WERI-Rb-1 (cell line): ENCODE measurements around the gene NARS2.

Experiments
- DNase-seq: peaks from one replicate; pipeline ENCODE4 v3.0.0-alpha.2; 2020
- H3K27ac ChIP-seq: fragments of 250-450 bp; sonication (Bioruptor Pico); 2 replicates; pipeline ENCODE4 v1.5.1; 2020; ENCODE audit warnings: mild to moderate bottlenecking, moderate library complexity
- H3K27me3 ChIP-seq: fragments of 250-450 bp; sonication (Bioruptor Pico); 2 replicates; pipeline ENCODE4 v1.5.1; 2021; ENCODE audit warnings: mild to moderate bottlenecking, low read depth, moderate library complexity; ENCODE audit not compliant: insufficient read depth, severe bottlenecking
- H3K36me3 ChIP-seq: fragments of 250-450 bp; sonication (Bioruptor Pico); 2 replicates; pipeline ENCODE4 v1.5.1; 2020; ENCODE audit warnings: mild to moderate bottlenecking, moderate library complexity
- H3K4me3 ChIP-seq: 2 replicates; pipeline ENCODE4 v1.5.1; 2011; ENCODE audit warnings: low read depth, mild to moderate bottlenecking, control low read depth, low read length
- H3K9me3 ChIP-seq: fragments of 250-450 bp; sonication (Bioruptor Pico); 2 replicates; pipeline ENCODE4 v1.5.1; 2021; ENCODE audit warnings: mild to moderate bottlenecking, moderate library complexity; ENCODE audit not compliant: severe bottlenecking
- TF ChIP-seq, protein P1 (sequence below): IDR thresholded peaks from 2 replicates; pipeline ENCODE4 v1.5.1; 2011; ENCODE audit warnings: low read depth, mild to moderate bottlenecking, control low read depth, inconsistent platforms, low read length

NARS2 gene

DNA sequence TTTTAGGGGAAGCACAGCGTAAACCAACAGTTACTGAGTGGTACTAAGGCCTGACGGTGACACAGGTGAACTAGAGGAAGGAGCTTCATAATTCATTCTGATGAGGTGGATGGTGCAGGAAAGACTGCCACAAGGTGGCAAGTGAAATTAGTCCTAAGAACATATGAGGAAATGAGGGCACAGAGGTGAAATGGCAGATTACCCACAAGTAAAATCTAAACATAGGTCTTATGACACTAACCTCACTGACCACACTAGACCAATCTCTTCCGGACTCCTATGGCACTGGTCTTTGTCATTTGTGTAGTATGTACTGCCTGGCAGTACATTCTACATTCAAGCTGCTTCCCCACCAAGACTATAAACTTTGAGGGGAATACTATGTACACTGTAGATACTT lies 177.3 kb downstream of the NARS2 start:
- Histone ChIP-seq H3K36me3 (no peaks in the 10 kb centered on the region), H3K9me3 (no peaks in the 10 kb centered on the region), H3K4me3 (no peak overlapping the region), H3K27ac (no peak overlapping the region), H3K27me3 (no peaks in the 10 kb centered on the region)
- TF ChIP-seq, protein P1, sequence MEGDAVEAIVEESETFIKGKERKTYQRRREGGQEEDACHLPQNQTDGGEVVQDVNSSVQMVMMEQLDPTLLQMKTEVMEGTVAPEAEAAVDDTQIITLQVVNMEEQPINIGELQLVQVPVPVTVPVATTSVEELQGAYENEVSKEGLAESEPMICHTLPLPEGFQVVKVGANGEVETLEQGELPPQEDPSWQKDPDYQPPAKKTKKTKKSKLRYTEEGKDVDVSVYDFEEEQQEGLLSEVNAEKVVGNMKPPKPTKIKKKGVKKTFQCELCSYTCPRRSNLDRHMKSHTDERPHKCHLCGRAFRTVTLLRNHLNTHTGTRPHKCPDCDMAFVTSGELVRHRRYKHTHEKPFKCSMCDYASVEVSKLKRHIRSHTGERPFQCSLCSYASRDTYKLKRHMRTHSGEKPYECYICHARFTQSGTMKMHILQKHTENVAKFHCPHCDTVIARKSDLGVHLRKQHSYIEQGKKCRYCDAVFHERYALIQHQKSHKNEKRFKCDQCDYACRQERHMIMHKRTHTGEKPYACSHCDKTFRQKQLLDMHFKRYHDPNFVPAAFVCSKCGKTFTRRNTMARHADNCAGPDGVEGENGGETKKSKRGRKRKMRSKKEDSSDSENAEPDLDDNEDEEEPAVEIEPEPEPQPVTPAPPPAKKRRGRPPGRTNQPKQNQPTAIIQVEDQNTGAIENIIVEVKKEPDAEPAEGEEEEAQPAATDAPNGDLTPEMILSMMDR: no peak
- no peak for DNase-seq

DNA sequence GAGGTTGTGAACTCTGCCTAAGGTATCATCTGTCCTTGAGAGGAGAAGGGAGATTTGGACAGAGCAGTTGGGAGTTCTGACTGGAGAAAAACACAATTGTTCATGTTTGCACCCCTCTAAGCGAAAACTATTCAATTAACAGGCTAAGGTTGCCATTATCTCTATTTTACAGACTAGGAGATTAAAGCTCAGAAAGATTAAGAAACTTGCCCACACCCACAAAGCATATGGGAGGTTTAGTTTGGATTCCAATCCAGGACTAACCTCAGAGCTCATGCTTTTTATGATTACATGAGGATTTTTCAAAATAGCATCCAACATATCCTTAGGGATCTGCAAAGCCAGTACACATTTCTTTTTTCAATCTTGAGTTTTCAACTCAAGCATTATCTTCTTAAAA lies 179.1 kb downstream of the NARS2 start:
- Histone ChIP-seq H3K4me3 (no peak overlapping the region), H3K27ac (no peak overlapping the region), H3K36me3 (no peaks in the 10 kb centered on the region), H3K9me3 (no peaks in the 10 kb centered on the region), H3K27me3 (no peaks in the 10 kb centered on the region)
- TF ChIP-seq, protein P1: no peak
- DNase-seq: no peak

GRCh38 chr11:78392854-78393253 lies 181.8 kb downstream of the NARS2 start:
- TF ChIP-seq, protein P1: no peak
- H3K4me3 ChIP-seq: no peak overlapping the region
- H3K27ac ChIP-seq: no peak overlapping the region
- no peak for DNase-seq
- no peaks in the 10 kb centered on the region for H3K27me3 ChIP-seq
- H3K9me3 ChIP-seq: no peaks in the 10 kb centered on the region
- H3K36me3 ChIP-seq: no peaks in the 10 kb centered on the region

- H3K4me3 ChIP-seq: no peak overlapping the region
- no peaks in the 10 kb centered on the region for H3K36me3 ChIP-seq
- no peaks in the 10 kb centered on the region for H3K27me3 ChIP-seq
- TF ChIP-seq, protein P1: no peak
- DNase-seq: no peak
- no peak overlapping the region for H3K27ac ChIP-seq
- no peaks in the 10 kb centered on the region for H3K9me3 ChIP-seq
Measured at GRCh38 chr11:78391424-78391823, 183.2 kb downstream of the NARS2 start.

DNA sequence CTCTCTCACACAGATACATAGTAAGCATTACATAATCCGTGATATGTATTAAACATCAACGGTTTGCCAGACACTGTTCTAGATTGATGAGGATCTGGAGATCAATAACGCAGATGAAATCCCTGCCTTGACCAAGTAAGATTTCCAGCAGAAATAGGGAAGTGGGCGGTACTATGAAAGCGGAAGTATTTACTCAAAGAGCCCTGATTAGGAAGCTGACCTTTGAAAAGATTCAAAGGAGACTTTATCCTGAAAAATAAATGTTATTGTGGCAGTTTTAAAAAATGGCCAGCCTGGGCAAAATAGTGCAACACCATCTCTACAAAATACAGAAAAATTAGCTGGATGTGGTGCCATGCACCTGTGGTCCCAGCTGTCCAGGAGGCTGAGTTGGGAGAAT lies 183.9 kb downstream of the NARS2 start:
- H3K36me3 ChIP-seq: no peaks in the 10 kb centered on the region
- H3K4me3 ChIP-seq: no peak overlapping the region
- no peaks in the 10 kb centered on the region for H3K27me3 ChIP-seq
- no peak for DNase-seq
- no peaks in the 10 kb centered on the region for H3K9me3 ChIP-seq
- TF ChIP-seq, protein P1: no peak
- H3K27ac ChIP-seq: no peak overlapping the region

DNA sequence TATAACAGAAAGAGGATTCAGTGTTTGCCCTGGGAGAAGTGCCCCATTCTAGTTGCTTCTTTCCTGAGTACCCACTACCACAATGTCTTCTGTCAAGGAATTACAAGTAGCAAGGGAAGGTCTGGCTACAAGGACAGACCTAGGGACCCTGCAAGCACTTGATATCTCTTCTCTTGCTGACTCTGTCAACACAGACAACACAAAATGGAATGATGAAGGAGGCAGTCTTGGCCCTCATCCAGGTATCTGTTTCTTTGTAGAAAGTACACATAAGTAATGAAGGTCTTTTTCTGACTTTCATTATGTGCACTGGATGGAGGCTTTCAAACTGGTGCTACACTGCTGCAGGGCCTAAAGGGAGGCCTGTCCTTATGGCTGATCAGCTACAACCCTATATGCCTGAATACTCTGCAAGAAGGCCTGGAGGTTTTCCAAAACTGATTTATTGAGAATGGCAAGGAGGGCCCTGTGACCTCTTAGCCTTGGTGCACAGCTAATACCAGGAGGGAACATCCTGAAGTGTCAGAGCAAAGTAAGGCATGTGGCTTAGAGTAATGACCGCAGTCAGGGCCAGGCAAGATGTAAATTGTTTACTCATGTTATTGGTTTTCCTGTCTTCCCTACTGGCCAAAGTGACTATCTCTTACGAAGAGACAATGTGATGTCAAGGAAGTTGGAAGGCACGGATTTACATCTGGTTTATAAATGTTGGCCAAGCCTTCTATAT lies 188.3 kb downstream of the NARS2 start:
- Histone ChIP-seq H3K27me3 (no peaks in the 10 kb centered on the region), H3K27ac (no peak overlapping the region), H3K4me3 (no peak overlapping the region), H3K9me3 (peaks cover 9% of the 10 kb centered on the region), H3K36me3 (no peaks in the 10 kb centered on the region)
- TF ChIP-seq, protein P1: no peak
- DNase-seq: no peak
